Coronary artery (tissue), 2 donors: ENCODE data around the gene HCN1.
"Not testable (repeated sequence)": the region's sequence is repeated elsewhere in the genome, so short reads cannot be mapped to it uniquely, and the experiment has no call there.

Experiments used
- DNase-seq: peaks from one replicate; pipeline ENCODE4 v3.0.0-alpha.2; 2017; ENCODE audit warnings: low spot score
- H3K27ac ChIP-seq, 2 donors: fragments of 200-600 bp; sonication (generic); one replicate each; pipeline ENCODE4 v1.5.1; 2016 to 2019
- H3K4me3 ChIP-seq: fragments of 200-600 bp; sonication (generic); 2 replicates; pipeline ENCODE4 v1.5.1; 2016; ENCODE audit warnings: mild to moderate bottlenecking, moderate library complexity
- CTCF ChIP-seq: fragments of 200-600 bp; sonication (generic); IDR thresholded peaks from one replicate; pipeline ENCODE4 v1.5.1; 2019; ENCODE audit warnings: antibody characterized with exemption

HCN1 gene

DNA sequence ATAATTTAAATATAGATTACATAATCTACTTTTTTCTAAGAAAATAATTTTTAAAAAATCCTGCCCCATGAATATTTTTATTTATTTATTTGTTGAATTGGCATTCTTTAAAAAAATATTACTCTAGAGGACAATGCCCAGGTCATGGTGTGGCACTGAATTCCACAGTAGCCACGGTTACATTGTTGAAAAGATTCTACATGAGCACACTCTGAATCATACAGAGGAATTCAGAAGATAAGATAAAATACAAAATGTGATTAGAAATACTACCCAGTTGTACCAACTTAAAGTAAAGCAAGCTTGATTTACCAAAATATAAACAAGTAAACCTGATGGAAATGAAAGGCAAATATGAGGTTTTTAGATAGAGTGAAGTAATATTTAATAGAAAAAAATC is 183.7 kb downstream of the HCN1 start:
- H3K4me3 ChIP-seq, result no peak overlapping the region

GRCh38 chr5:45509371-45509770 is 186.8 kb downstream of the HCN1 start:
- DNase-seq, result no peak
- Histone ChIP-seq H3K4me3 (no peak overlapping the region), H3K27ac (no peak overlapping the region)
- TF ChIP-seq CTCF, result no peak

More for the DNA sequence above, 183.7 kb downstream of the HCN1 start:
- TF ChIP-seq CTCF, result no peak
- no peak for DNase-seq
- H3K27ac ChIP-seq, result no peak overlapping the region

GRCh38 chr5:45508135-45508534 is 188.0 kb downstream of the HCN1 start:
- Histone ChIP-seq H3K27ac (no peak overlapping the region), H3K4me3 (no peak overlapping the region)
- no peak for TF ChIP-seq CTCF
- no peak for DNase-seq

GRCh38 chr5:45507178-45507577 is 189.0 kb downstream of the HCN1 start:
- DNase-seq, result no peak
- H3K27ac ChIP-seq, result no peak overlapping the region
- no peak for TF ChIP-seq CTCF
- no peak overlapping the region for H3K4me3 ChIP-seq

- not testable (repeated sequence) for H3K4me3 ChIP-seq, DNase-seq, H3K27ac ChIP-seq
Measured at GRCh38 chr5:45499006-45499405, 197.2 kb downstream of the HCN1 start.

DNA sequence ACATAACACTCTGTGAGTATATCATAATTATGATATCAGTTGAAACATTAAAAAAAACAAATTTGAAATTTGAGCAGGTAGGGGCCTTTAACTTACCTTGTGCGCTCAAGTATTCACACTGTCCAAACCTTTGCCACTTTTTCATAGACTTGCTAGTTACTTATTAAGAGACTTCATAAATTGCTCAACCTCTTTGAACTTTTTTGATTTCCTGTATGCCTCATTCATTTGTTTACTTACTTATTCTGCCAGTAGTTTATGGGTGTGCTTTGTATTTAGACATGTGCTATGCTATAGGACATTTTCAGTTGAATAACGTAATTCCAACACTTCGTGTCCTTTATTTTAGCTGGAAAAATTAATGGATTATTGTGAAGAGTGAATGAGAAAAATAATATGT is 204.8 kb downstream of the HCN1 start:
- Histone ChIP-seq H3K4me3 (no peak overlapping the region), H3K27ac (no peak overlapping the region)
- TF ChIP-seq CTCF, result no peak
- DNase-seq, result no peak

DNA sequence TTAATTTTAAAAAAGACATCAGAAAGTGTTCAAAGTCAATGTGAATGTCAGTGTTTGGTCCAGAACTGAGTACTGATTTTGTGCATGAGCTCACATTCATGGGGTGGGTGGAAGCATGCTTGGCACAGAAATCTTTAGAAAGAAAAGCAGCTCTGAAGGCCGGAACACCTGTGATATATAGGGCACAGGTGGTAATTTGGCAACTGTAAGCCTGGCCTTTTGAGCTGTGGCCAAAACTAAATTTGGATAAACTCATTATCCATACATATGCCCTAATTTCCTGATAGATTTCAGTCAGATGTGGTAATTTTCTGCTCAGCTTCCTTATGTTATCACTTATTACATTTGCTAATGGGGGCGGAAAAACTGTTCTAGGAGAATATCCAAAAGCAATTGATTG is 211.4 kb downstream of the HCN1 start:
- no peak for TF ChIP-seq CTCF
- H3K4me3 ChIP-seq, result no peak overlapping the region
- no peak for DNase-seq
- no peak overlapping the region for H3K27ac ChIP-seq

DNA sequence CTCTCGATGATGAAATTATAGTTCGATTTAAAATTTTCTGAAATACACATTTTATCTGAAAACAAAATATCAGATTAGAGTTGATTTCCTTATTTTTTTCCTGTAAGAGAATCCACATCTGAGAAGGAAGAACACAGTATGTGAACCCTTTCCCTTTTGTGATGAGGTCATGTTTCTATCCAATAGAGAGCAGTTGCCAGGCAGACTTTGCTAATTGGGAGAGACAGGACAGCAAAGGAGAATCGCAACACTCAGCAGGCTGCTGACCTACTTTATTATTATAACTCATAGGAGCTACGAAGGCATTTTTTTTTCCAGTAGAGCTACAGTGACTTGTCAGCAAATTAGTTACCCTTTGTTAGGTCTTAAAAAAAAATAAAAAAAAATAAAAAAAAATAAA is 242.1 kb downstream of the HCN1 start:
- H3K27ac ChIP-seq, result no peak overlapping the region
- TF ChIP-seq CTCF, result no peak
- H3K4me3 ChIP-seq, result no peak overlapping the region
- DNase-seq, result no peak

GRCh38 chr5:45444856-45445255 is 251.3 kb downstream of the HCN1 start:
- DNase-seq, H3K27ac ChIP-seq, H3K4me3 ChIP-seq: not testable (repeated sequence)
